ENCODE data around the gene PRPF6. TPM values are rescaled to one million over a fixed set of nuclear protein-coding genes. Genes with fewer than 3 reads are reported as not detected.

PRPF6 gene
- total and polyA plus RNA-seq, 2 donors (not counting 1 experiment from before 2014, with no cell fraction given) = 31.7 to 82.9 TPM

DNA sequence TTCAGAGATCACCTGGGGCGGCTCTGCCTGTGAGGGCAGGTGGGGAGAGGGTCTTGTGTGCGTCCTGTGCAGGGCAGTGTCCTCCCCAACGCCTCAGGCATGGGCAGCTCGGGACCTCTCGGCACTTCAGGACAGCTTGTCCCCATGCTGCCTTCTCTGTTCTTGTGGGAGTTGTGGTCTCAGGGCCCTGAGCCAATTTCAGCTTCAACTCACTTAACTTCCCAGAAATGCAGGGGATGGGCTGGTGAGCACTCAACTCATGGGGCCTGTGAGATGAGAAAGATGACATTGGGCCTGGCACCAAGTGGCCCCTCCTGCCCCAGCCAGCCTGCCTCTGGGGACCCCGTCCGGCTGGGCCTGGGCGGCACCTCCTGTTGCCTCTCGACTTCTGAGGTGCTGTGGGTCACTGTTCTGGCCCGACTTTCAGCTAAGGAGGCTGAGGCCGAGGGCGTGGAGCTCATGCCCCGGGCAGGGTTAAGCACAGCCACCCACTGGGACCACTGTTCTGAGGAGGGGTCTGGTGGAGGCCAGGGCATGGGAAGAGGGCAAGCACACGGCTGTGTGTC, 91.6 kb downstream of the PRPF6 start:
- POLR2A ChIA-PET = interaction anchor here (1.6 kb wide), 1 partner anchor 28 kb away, joined by 3 read pairs; no protein-coding TSS in a partner anchor
- H4K20me1 ChIP-seq (ENCODE audit: control insufficient read depth, insufficient read depth, low read length, poor library complexity, severe bottlenecking) = peaks cover 76% of the 10 kb centered on the region

More for the DNA sequence above, 91.6 kb downstream of the PRPF6 start:
- ATAC-seq (ENCODE audit: low read depth) = no peak
- H3K4me3 ChIP-seq (ENCODE audit: control extremely low read depth in 1 of 5, extremely low read depth in 1 of 5, insufficient read depth in 1 of 5, low read depth in 2 of 5, low read length in 4 of 5) = no peak overlapping the region
- peaks cover 26 to 80% of the 10 kb centered on the region in 2 donors for H3K4me1 ChIP-seq (ENCODE audit: control insufficient read depth in 2 of 2, insufficient read depth in 2 of 2, low read length in 2 of 2)
- 72% methylated on average over 13 of the region's 14 CpGs for WGBS (ENCODE audit: insufficient coverage)
- Mint-ChIP-seq H3K9me3 (ENCODE audit: insufficient read depth) (no peaks in the 10 kb centered on the region), H3K27ac (peak overlapping the region; percentile 79), H3K4me3 (no peak overlapping the region), H3K27me3 (no peaks in the 10 kb centered on the region), H3K4me1 (peaks cover 50% of the 10 kb centered on the region)
- H3K4me2 ChIP-seq (replicated peaks; ENCODE audit: low read depth, low read length, poor library complexity, severe bottlenecking) = no peak overlapping the region
- no peaks in the 10 kb centered on the region for H3K9me3 ChIP-seq (ENCODE audit: control extremely low read depth in 1 of 3, control insufficient read depth in 2 of 3, insufficient read depth in 1 of 3, low read length in 2 of 3)
- no peak overlapping the region for H3K9ac ChIP-seq (ENCODE audit: low read length)
- TF ChIP-seq, protein P1, sequence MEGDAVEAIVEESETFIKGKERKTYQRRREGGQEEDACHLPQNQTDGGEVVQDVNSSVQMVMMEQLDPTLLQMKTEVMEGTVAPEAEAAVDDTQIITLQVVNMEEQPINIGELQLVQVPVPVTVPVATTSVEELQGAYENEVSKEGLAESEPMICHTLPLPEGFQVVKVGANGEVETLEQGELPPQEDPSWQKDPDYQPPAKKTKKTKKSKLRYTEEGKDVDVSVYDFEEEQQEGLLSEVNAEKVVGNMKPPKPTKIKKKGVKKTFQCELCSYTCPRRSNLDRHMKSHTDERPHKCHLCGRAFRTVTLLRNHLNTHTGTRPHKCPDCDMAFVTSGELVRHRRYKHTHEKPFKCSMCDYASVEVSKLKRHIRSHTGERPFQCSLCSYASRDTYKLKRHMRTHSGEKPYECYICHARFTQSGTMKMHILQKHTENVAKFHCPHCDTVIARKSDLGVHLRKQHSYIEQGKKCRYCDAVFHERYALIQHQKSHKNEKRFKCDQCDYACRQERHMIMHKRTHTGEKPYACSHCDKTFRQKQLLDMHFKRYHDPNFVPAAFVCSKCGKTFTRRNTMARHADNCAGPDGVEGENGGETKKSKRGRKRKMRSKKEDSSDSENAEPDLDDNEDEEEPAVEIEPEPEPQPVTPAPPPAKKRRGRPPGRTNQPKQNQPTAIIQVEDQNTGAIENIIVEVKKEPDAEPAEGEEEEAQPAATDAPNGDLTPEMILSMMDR (IDR thresholded peaks at IDR 0.05) = no peak
- TF ChIP-seq EZH2 (IDR thresholded peaks at IDR 0.05; ENCODE audit: borderline replicate concordance, insufficient read depth, low read depth, low read length, poor library complexity, severe bottlenecking) = no peak
- CTCF ChIA-PET = interaction anchor here (1.8 kb wide), 1 partner anchor 48 kb away, joined by 9 read pairs; no protein-coding TSS in a partner anchor
- peaks cover 0 to 48% of the 10 kb centered on the region in 2 experiments for H3K36me3 ChIP-seq (replicated peaks in 1 of 2; ENCODE audit: control extremely low read depth in 1 of 2, control insufficient read depth in 1 of 2, extremely low read depth in 1 of 2, insufficient read depth in 2 of 2, low read length in 1 of 2)
- no peaks in the 10 kb centered on the region for H3K27me3 ChIP-seq (replicated peaks in 1 of 4; ENCODE audit: control extremely low read depth in 1 of 4, control insufficient read depth in 3 of 4, insufficient read depth in 4 of 4, low read length in 3 of 4)
- H3K27ac ChIP-seq (ENCODE audit: low read length in 2 of 2) = peak overlapping the region in 1 of 2 donors; percentile 56
- no peak overlapping the region for H2AFZ ChIP-seq (ENCODE audit: insufficient read depth, low read depth, low read length, poor library complexity, severe bottlenecking)
- intact Hi-C loops (cut with micrococcal nuclease) = no loop called here
- no peak for DNase-seq
- H3K79me2 ChIP-seq (ENCODE audit: control insufficient read depth, insufficient read depth, low read length) = peaks cover 35% of the 10 kb centered on the region
